OCI-LY7 (cell line): ENCODE measurements around the gene DLG5.

Experiments used
- CTCF ChIP-seq: fragments of 200-600 bp; sonication (generic); conservative IDR thresholded peaks from 2 replicates; pipeline ENCODE4 v1.5.1; 2014; ENCODE audit warnings: mild to moderate bottlenecking, antibody characterized with exemption, low read length, moderate library complexity, mixed read lengths
- EZH2phosphoT487 ChIP-seq: fragments of 200-600 bp; sonication (generic); IDR thresholded peaks from 2 replicates; pipeline ENCODE4 v1.6.1; 2018; ENCODE audit warnings: low read depth, borderline replicate concordance, mild to moderate bottlenecking, mixed run types, antibody characterized with exemption, low read length, moderate library complexity, mixed read lengths

- TF ChIP-seq CTCF (no peak), EZH2phosphoT487 (no peak)
Observed at GRCh38 chr10:77817541-77817940, 109.0 kb downstream of the DLG5 start.
